IPS DF 4.7 (cell line): Measurements from ENCODE around the gene CPTP.

ENCODE experiments used
- DNase-seq: peaks from one replicate; pipeline ENCODE4 v3.0.0-alpha.2; 2013; ENCODE audit warnings: low spot score; ENCODE audit errors: extremely low read depth

CPTP gene

DNA sequence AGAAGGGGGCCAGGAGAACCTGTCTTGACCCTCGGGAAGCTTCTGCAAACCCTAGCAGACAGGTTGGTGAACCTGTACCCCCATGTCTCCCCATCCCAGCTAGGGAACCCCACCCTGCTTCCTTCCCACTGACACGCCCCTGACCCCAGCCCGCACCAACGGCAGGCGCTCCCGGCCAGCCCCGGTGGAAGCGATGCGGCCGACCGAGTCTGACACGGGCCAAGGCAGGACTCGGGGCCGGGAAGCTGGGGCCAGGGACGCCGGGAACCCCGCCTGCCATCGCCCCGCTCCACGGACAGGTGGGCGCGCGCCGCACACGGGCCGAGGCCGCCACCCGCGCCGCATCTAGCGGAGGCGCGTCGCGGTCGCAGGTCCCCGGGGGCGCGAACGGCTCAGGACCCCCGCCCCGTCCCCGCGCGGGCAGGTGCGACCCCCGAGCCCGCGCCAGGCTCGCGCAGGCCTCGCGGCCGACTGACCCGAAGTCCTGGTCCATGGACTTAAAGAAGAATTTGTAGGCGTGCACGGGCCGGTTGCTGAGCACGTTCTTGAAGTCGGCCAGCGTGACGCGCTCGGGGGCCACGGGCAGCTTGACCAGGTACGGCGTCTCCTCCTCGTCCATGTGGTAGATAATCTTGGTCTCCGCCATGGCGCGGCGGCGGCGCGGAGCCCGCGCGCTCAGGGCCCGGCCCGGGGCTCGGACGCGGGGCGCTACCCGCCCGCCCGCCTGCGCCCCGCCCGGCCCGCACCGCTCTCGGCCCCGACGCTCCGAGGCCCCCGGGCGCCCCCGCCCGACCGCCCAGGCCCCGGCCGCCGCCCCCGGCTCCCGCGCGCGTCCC, 24.0 kb downstream of the CPTP start:
- no peak for DNase-seq

DNA sequence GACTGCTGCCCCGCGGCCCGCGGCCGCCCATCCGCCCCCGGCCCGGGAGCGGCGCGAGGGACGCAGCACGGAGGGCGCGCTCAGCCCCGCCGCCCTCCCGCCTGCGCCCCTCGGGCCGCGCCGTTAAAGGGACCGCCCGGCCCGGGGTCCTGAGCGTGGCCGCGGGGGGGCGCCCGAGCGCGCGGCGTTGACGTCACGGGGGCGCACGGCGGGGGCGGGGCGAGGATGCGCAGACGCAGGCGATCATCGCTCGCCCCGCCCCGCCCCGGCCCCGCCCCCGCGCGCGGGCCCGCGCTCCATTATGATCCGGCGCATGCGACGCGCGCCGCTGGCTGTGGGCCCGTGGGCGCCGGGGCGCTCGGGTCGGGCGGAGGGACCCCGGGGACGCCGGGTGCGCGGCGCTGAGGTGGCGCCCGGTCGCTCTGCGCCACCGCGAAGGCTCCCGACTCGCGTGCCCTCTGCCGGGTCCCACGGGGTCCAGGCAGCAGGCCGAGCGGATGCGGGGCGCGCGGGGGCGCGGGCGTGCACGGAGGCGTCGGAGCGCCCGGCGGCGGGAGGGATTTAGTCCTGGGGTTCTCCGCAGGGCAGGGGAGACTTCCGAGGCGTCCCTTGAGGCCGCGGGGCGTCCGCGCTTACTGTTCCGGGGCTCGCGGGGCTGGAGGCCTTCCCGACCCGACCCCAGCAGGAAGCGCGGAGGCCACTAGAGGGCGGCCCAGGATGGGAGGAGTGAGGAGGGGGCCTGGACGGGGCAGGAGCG, 24.8 kb downstream of the CPTP start, which contains the start of gene DVL1:
TSS of gene DVL1 (minus strand) at position 163 of the 757 bp plus-strand sequence. CDS start 353 bp downstream, outside the sequence.
- DNase-seq: no peak

- no peak for DNase-seq
Measured at GRCh38 chr1:1351511-1352427, 27.2 kb downstream of the CPTP start.

- DNase-seq: no peak
Measured at GRCh38 chr1:1352786-1353388, 28.3 kb downstream of the CPTP start.

- no peak for DNase-seq
Measured at GRCh38 chr1:1353389-1354151, 29.0 kb downstream of the CPTP start.

- no peak for DNase-seq
Measured at GRCh38 chr1:1354271-1355247, 30.0 kb downstream of the CPTP start.

GRCh38 chr1:1355416-1355815, 30.8 kb downstream of the CPTP start:
- no peak for DNase-seq

DNA sequence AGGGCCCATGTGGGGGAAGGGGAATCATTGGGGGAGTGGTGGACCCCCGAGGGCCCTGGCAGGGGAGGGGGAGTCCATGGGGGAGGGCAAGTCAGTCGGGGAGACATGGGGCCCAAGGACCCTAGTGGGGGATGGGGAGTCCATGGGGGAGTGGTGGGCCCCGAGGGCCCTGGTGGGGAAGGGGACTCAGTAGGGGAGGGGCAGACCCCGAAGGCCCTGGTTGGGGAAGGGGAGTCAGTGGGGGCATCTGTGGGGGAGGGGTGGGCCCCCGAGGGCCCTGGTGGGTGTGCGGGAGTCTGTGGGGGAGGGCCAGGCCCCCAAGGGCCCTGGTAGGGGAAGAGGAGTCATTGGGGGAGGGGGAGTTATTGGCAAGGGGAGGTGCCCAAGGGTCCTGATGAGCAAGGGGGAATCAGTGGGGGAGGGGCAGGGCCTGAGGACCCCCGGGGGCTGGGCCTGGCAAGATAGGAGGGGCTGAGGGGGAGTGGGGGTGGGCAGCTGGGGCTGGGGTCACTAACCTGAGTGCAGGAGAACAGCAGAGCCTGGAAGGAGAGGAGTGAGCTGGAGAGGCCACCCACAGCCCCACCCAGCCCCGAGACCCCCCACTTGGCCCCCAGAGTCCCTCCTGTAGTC, 31.7 kb downstream of the CPTP start:
- no peak for DNase-seq

DNA sequence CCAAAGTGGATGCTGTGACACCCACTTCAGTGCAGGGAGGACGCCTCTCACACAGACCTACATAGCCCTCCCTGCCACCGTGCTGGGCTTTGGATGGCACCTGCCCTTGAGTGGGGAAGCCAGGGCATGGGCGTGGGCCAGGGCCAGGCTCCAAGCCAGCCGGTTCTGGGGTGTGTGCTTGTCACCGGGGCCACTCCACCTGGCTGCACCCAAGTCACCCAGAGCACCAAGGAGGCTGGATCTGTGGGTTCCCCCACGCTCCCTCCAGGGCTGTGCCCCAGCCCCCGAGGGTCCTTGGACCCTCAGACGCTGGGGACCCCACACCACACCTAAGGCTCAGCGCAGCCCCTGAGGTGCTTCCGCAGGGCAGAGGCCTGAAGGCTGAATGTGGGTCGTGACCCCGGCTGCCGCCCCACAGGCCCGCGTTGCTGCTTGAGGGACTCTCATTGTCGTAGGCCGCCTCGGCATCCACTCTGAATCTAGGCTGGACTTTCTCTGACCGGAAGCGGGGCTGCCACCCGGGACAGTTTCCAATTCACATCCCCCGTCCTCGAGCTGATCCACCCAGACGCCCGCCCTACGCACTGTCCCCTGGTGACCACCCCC, 32.3 kb downstream of the CPTP start:
- no peak for DNase-seq

DNA sequence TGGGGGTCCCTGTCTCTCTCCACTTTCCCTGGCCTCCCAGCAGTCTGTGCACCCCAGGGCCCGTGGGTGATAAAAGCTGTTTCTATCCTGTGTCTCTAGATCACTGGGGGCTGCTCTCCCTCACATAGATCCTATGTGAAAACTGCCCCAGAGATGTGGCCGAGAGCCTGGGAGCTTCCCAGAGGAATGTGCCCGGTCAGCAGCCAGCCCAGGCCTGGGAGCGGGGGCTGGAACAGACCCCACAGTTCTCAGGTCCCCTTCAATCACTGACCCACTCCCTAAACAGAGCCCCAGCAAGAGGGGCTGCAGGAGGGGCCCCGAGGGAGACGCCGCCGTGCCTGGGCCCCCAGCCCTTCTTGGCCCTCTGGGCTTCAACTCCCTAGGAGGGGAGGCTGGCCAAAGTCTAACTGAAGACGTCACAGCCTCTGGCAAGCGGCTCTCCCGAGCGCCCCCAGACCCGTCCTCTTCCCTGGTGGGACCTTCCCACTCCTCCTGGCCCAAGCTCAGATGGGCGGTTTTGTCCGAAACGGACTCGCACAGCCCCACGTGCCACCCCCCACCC, 33.4 kb downstream of the CPTP start:
- no peak for DNase-seq

DNA sequence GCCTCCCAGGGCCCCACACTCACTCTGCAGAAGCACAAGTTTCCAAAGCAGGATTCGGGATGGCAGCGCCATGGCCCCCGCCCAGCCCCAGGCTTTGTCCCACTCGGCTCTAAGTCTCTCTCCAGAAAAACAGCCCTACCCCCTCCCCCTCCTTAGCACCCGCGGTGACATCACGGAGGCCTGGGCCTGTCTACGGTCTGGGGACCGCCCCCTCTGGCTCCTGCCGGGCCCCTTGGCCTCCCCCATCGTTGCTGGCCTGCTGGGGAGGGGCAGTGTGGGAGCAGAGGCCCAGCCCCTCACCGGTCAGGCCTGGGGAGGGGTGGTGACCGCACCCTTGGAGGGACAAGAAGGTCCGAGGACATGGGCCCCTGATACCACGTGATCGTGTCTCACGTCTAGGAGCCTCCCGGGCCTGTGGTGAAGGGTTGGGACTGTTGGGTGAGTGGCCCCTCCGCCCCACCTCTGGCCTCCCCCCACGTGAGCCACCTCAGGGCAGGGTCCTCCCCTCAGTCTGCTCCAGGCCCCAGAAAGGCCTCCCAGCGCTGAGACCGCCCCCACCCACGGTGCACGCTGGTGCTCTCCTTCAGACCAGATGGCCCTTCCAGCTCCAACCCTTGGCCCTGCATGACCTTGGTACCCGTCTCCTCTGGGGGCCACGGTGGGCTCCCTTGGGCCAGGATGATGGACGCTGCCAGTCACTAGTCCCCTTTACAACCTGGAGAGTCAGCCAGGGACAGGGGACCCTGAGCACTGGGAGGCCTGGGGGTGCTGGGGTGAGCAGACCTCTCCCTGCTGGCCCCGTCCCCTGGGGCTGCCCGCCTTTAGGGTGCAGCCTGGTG, 34.0 kb downstream of the CPTP start, which contains the start of gene MXRA8:
TSS of gene MXRA8 (minus strand) at position 123 of the 839 bp plus-strand sequence. CDS start at position 72, 51 bp downstream.
- DNase-seq: no peak

DNA sequence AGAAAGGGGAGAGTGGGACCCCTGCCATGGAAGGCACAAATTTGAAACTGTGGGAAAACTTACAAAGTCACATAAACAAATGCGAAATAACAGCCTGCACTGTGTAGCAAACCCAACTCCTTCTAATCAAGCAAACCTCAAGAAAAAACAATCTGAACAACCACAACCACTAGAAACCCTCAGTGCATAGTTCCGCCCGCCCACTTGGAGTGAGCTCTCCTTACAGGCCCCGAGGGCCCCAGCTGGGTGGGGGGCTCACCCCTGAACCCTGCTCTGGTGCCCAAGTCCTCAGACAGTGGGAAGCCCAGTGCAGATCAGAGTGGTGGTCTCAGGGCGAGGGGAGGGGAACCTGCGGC, 34.7 kb downstream of the CPTP start:
- no peak for DNase-seq

DNA sequence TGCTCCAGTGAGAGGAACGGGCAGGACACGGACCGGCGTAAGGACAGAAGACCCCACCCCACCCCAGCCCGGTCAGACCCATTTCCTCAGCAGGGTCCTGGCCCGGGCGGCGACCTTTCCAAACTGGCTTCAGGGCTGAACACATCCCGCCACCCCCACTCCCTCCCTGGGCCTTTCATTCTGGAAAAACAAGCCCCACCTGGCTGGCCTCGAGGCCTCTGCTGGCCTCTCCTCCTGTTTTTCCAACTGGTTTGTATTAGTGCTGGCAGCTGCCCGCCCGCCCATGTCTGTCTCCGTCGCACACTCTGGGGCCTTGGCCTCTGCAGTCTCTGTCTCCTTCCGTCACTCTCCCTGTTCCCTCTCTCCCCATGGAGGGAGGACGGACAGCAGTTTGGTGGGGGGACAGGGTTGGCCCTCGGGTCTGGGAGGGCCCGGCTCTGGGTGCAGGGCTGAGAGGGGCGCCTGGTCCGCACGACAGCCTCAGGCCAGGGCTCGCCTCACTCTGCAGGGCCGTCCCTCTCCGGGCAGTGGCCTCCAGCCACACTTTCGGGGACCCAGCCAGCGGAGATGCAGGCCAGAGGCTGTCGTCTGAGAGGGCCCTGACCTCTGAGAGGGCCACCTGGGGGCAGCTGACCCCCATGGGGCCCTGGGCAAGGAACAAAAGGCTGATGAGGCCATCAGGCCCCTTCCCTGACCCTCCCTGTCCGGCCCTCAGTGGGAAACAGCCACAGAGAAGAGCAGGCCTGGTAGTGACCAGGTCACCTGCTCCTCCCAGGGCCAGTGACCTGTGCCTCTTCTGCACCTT, 35.3 kb downstream of the CPTP start:
- DNase-seq: no peak

GRCh38 chr1:1360506-1361169, 36.0 kb downstream of the CPTP start:
- DNase-seq: no peak

- no peak for DNase-seq
Measured at GRCh38 chr1:1361233-1361981, 36.8 kb downstream of the CPTP start.
